ENCODE results near the gene ANKRD29. TPM values are rescaled to one million over a fixed set of nuclear protein-coding genes. Genes with fewer than 3 reads are reported as not detected.
A peak's percentile ranks its signal among the peaks of the same experiment; 100 is the strongest.
"Not testable (repeated sequence)": the region's sequence is repeated elsewhere in the genome, so short reads cannot be mapped to it uniquely, and the experiment has no call there.

ANKRD29 gene
- total and polyA plus RNA-seq, 4 experiments from 2014 or later, result 0.91 to 1.3 TPM; not detected in 2

- H3K27me3 ChIP-seq (ENCODE audit: insufficient read depth, low read length), result no peaks in the 10 kb centered on the region
- H3K4me1 ChIP-seq (ENCODE audit: insufficient read depth, low read length), result no peaks in the 10 kb centered on the region
- H3K27ac ChIP-seq (ENCODE audit: low read depth, low read length), result no peak overlapping the region
- Mint-ChIP-seq H3K9me3 (peaks cover 0 to 5% (median 0%) of the 10 kb centered on the region in 8 donors), H3K4me1 (peaks cover 0 to 5% (median 0%) of the 10 kb centered on the region in 4 donors), H3K27ac (no peak overlapping the region), H3K4me3 (no peak overlapping the region), H3K27me3 (no peaks in the 10 kb centered on the region), H3K36me3 (no peaks in the 10 kb centered on the region)
- intact Hi-C loops (cut with micrococcal nuclease), result no loop called here
- no peak for DNase-seq
- CTCF ChIA-PET (ENCODE audit: partially characterized antibody), result no interaction called here
- H3K9me3 ChIP-seq (ENCODE audit: control insufficient read depth in 1 of 2, low read length in 2 of 2), result no peaks in the 10 kb centered on the region
- POLR2A ChIA-PET (ENCODE audit: partially characterized antibody), result no interaction called here
- H3K4me3 ChIP-seq (ENCODE audit: low read length in 2 of 2), result no peak overlapping the region
- H3K36me3 ChIP-seq (ENCODE audit: insufficient read depth, low read length), result no peaks in the 10 kb centered on the region
Observed at GRCh38 chr18:23645568-23646175, 17.0 kb downstream of the ANKRD29 start.

DNA sequence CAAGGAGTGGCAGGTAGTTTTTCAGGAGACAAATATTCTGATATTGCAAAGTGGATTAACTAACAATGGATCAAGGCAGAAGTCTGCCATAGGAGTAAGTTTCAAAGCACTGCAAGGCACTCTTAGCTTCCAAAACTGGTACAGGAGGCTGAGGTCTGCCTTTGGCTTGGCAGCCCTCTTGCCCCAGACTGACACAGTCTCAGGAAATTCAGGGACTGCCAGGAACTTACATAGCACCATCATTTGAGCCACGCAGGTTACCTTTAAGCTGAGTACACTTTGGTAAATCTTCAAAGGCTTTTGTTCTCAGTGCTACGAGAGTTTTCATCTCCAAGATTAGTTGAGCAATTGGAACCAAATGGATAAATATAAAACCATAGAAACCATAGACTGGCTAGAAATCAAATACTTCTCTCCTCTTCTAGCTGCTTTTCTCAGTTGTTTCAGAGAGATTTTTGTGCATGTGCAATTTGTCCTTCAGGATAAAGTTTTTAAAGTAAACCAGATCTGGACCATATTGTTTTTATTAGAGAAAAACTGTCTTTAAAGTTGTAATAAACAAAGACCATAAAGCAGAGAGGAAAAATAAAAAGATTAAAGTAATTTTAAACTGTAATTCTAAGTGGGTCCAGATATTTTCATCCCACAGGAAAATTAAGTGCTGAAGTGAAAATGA is 18.8 kb downstream of the ANKRD29 start:
- H3K4me1 Mint-ChIP-seq, result no peaks in the 10 kb centered on the region
- H3K36me3 Mint-ChIP-seq, result no peaks in the 10 kb centered on the region
- peak overlapping the region in 1 of 7 donors; percentile 49 for H3K27ac Mint-ChIP-seq
- H3K9me3 ChIP-seq (ENCODE audit: control insufficient read depth in 1 of 2, low read length in 2 of 2), result no peaks in the 10 kb centered on the region
- CTCF ChIA-PET (ENCODE audit: partially characterized antibody), result interaction anchor here (1.1 to 1.2 kb wide), 2 partner anchors 19 to 64 kb away, joined by 3 to 4 read pairs; no protein-coding TSS in a partner anchor
- peaks cover 0 to 5% (median 0%) of the 10 kb centered on the region in 8 donors for H3K9me3 Mint-ChIP-seq
- no peak overlapping the region for H3K4me3 Mint-ChIP-seq
- no peaks in the 10 kb centered on the region for H3K36me3 ChIP-seq (ENCODE audit: insufficient read depth, low read length)
- POLR2A ChIA-PET (ENCODE audit: partially characterized antibody), result no interaction called here
- H3K4me3 ChIP-seq (ENCODE audit: low read length in 2 of 2), result no peak overlapping the region
- no peak for DNase-seq
- no peak overlapping the region for H3K27ac ChIP-seq (ENCODE audit: low read depth, low read length)
- no peaks in the 10 kb centered on the region for H3K4me1 ChIP-seq (ENCODE audit: insufficient read depth, low read length)
- H3K27me3 ChIP-seq (ENCODE audit: insufficient read depth, low read length), result no peaks in the 10 kb centered on the region
- intact Hi-C loops (cut with micrococcal nuclease), result no loop called here
- no peaks in the 10 kb centered on the region for H3K27me3 Mint-ChIP-seq

DNA sequence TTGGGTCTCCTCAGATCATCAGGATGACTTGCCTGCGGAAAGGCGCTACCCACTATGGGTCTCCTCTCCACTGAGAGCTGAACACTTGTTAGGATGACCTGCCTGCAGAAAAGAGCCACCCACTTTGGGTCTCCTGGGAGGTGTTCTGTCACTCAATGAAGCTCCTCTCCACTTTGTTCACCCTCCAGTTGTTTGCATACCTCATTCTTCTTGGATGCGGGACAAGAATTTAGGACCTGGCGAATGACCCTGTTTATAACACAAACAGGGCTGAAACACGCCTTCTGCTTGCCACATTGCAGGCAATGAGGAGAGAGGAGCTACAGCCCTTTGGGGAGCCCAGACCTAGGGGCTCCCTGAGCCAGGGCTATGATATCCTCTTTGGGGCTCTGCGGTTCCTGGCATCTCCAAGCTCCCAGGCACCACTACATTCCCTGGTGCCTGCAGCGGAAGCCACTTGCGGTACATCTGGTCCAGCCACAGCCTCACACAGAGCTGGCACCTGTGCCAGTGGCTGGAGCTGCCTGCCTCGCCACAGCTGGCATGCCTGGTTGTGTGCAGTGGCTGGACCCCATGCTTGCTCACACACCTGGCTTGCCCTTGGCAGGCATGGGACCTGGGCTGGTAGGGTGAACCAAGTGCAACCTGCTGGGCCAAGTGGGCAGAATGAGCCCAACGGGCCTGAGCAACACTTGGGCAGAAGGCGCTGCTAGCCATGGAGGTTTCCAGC is 20.6 kb downstream of the ANKRD29 start:
- Histone ChIP-seq H3K4me1 (ENCODE audit: insufficient read depth, low read length) (no peaks in the 10 kb centered on the region), H3K27ac (ENCODE audit: low read depth, low read length) (no peak overlapping the region), H3K27me3 (ENCODE audit: insufficient read depth, low read length) (no peaks in the 10 kb centered on the region), H3K4me3 (ENCODE audit: low read length in 2 of 2) (no peak overlapping the region), H3K9me3 (ENCODE audit: control insufficient read depth in 1 of 2, low read length in 2 of 2) (no peaks in the 10 kb centered on the region), H3K36me3 (ENCODE audit: insufficient read depth, low read length) (no peaks in the 10 kb centered on the region)
- no peak for DNase-seq
- intact Hi-C loops (cut with micrococcal nuclease), result no loop called here
- ChIA-PET POLR2A (ENCODE audit: partially characterized antibody) (no interaction called here), CTCF (ENCODE audit: partially characterized antibody) (interaction anchor here (1.0 kb wide), 1 partner anchor 20 kb away, joined by 3 read pairs; no protein-coding TSS in a partner anchor)
- Mint-ChIP-seq H3K9me3 (peaks cover 0 to 5% (median 0%) of the 10 kb centered on the region in 8 donors), H3K27ac (no peak overlapping the region), H3K4me3 (no peak overlapping the region), H3K4me1 (no peaks in the 10 kb centered on the region), H3K27me3 (peaks cover 0 to 3% of the 10 kb centered on the region in 2 donors), H3K36me3 (no peaks in the 10 kb centered on the region)

GRCh38 chr18:23641143-23641720 is 21.5 kb downstream of the ANKRD29 start:
- peaks cover 0 to 3% of the 10 kb centered on the region in 2 donors for H3K27me3 Mint-ChIP-seq
- H3K36me3 Mint-ChIP-seq, result no peaks in the 10 kb centered on the region
- H3K9me3 Mint-ChIP-seq, result peaks cover 0 to 5% (median 0%) of the 10 kb centered on the region in 8 donors
- H3K4me1 Mint-ChIP-seq, result no peaks in the 10 kb centered on the region
- Histone ChIP-seq H3K27me3 (ENCODE audit: insufficient read depth, low read length) (no peaks in the 10 kb centered on the region), H3K9me3 (ENCODE audit: control insufficient read depth in 1 of 2, low read length in 2 of 2) (no peaks in the 10 kb centered on the region), H3K4me3 (ENCODE audit: low read length in 2 of 2) (no peak overlapping the region), H3K36me3 (ENCODE audit: insufficient read depth, low read length) (no peaks in the 10 kb centered on the region), H3K27ac (ENCODE audit: low read depth, low read length) (no peak overlapping the region), H3K4me1 (ENCODE audit: insufficient read depth, low read length) (no peaks in the 10 kb centered on the region)
- intact Hi-C loops (cut with micrococcal nuclease), result no loop called here
- H3K27ac Mint-ChIP-seq, result no peak overlapping the region
- no peak for DNase-seq
- ChIA-PET CTCF (ENCODE audit: partially characterized antibody) (interaction anchor here (0.9 to 1.0 kb wide), 2 partner anchors 10 to 19 kb away, joined by 3 read pairs; no protein-coding TSS in a partner anchor), POLR2A (ENCODE audit: partially characterized antibody) (interaction anchor here (0.5 kb wide), 1 partner anchor 74 kb away, joined by 4 read pairs; no protein-coding TSS in a partner anchor)
- no peak overlapping the region for H3K4me3 Mint-ChIP-seq

GRCh38 chr18:23640052-23640451 is 22.7 kb downstream of the ANKRD29 start:
- CTCF ChIA-PET (ENCODE audit: partially characterized antibody), result interaction anchor here (1.5 kb wide), 1 partner anchor 11 kb away, joined by 3 read pairs; no protein-coding TSS in a partner anchor
- no peak overlapping the region for H3K4me3 ChIP-seq (ENCODE audit: low read length in 2 of 2)
- H3K27me3 ChIP-seq (ENCODE audit: insufficient read depth, low read length), result no peaks in the 10 kb centered on the region
- no peaks in the 10 kb centered on the region for H3K9me3 ChIP-seq (ENCODE audit: control insufficient read depth in 1 of 2, low read length in 2 of 2)
- H3K9me3 Mint-ChIP-seq, result peaks cover 0 to 5% (median 0%) of the 10 kb centered on the region in 8 donors
- DNase-seq, result no peak
- H3K27ac Mint-ChIP-seq, result no peak overlapping the region
- H3K36me3 Mint-ChIP-seq, result no peaks in the 10 kb centered on the region
- no peaks in the 10 kb centered on the region for H3K36me3 ChIP-seq (ENCODE audit: insufficient read depth, low read length)
- peaks cover 0 to 3% of the 10 kb centered on the region in 2 donors for H3K27me3 Mint-ChIP-seq
- intact Hi-C loops (cut with micrococcal nuclease), result no loop called here
- H3K4me1 Mint-ChIP-seq, result peaks cover 0 to 4% (median 3%) of the 10 kb centered on the region in 4 donors
- no peak overlapping the region for H3K4me3 Mint-ChIP-seq
- no peak overlapping the region for H3K27ac ChIP-seq (ENCODE audit: low read depth, low read length)
- POLR2A ChIA-PET (ENCODE audit: partially characterized antibody), result no interaction called here
- no peaks in the 10 kb centered on the region for H3K4me1 ChIP-seq (ENCODE audit: insufficient read depth, low read length)

DNA sequence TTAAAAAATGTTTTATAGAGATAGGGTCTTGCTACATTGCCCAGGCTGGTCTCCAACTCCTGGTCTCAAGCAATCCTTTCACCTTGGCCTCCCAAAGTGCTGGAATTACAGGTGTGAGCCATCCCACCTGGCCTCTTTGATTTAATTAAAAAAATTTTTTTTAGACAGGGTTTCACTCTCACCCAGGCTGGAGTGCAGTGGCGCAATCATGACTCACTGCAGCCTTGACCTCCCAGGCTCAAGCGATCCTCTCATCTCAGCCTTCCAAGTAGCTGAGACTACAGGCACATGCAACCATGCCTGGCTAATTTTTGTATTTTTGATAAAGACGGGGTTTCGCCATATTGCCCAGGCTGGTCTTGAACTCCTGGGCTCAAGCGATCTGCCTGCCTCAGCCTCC is 26.3 kb downstream of the ANKRD29 start:
- CTCF ChIA-PET (ENCODE audit: partially characterized antibody), result interaction anchor here (1.4 to 1.9 kb wide), 2 partner anchors 13 to 67 kb away, joined by 3 to 7 read pairs; no protein-coding TSS in a partner anchor
- not testable (repeated sequence) for H3K9me3 ChIP-seq (ENCODE audit: control insufficient read depth in 1 of 2, low read length in 2 of 2)

GRCh38 chr18:23636071-23636399 is 26.7 kb downstream of the ANKRD29 start:
- H3K4me3 Mint-ChIP-seq, result no peak overlapping the region
- H3K27ac ChIP-seq (ENCODE audit: low read depth, low read length), result no peak overlapping the region
- H3K36me3 ChIP-seq (ENCODE audit: insufficient read depth, low read length), result no peaks in the 10 kb centered on the region
- CTCF ChIA-PET (ENCODE audit: partially characterized antibody), result interaction anchor here (1.3 to 1.9 kb wide), 3 partner anchors 12 to 68 kb away, joined by 3 to 7 read pairs (median 5); no protein-coding TSS in a partner anchor
- H3K27ac Mint-ChIP-seq, result no peak overlapping the region
- peaks cover 0 to 3% of the 10 kb centered on the region in 2 donors for H3K27me3 Mint-ChIP-seq
- no peak overlapping the region for H3K4me3 ChIP-seq (ENCODE audit: low read length in 2 of 2)
- no peaks in the 10 kb centered on the region for H3K4me1 ChIP-seq (ENCODE audit: insufficient read depth, low read length)
- DNase-seq, result no peak
- H3K9me3 Mint-ChIP-seq, result no peaks in the 10 kb centered on the region
- no peaks in the 10 kb centered on the region for H3K9me3 ChIP-seq (ENCODE audit: control insufficient read depth in 1 of 2, low read length in 2 of 2)
- intact Hi-C loops (cut with micrococcal nuclease), result no loop called here
- POLR2A ChIA-PET (ENCODE audit: partially characterized antibody), result no interaction called here
- H3K36me3 Mint-ChIP-seq, result no peaks in the 10 kb centered on the region
- peaks cover 0 to 10% (median 3%) of the 10 kb centered on the region in 4 donors for H3K4me1 Mint-ChIP-seq
- no peaks in the 10 kb centered on the region for H3K27me3 ChIP-seq (ENCODE audit: insufficient read depth, low read length)

More for the DNA sequence above, 26.3 kb downstream of the ANKRD29 start:
- intact Hi-C loops (cut with micrococcal nuclease); DNase-seq; H3K36me3 Mint-ChIP-seq; H3K4me1 ChIP-seq (ENCODE audit: insufficient read depth, low read length); H3K27ac ChIP-seq (ENCODE audit: low read depth, low read length); H3K27ac Mint-ChIP-seq; H3K27me3 Mint-ChIP-seq; POLR2A ChIA-PET (ENCODE audit: partially characterized antibody); H3K36me3 ChIP-seq (ENCODE audit: insufficient read depth, low read length); H3K27me3 ChIP-seq (ENCODE audit: insufficient read depth, low read length); H3K4me3 ChIP-seq (ENCODE audit: low read length in 2 of 2); H3K4me3 Mint-ChIP-seq; H3K9me3 Mint-ChIP-seq: not testable (repeated sequence)
- peaks cover 0 to 10% (median 3%) of the 10 kb centered on the region in 4 donors for H3K4me1 Mint-ChIP-seq

Measured in CD4-positive, alpha-beta memory T cell (primary cell).